GM23248 (cell line): ENCODE measurements around the gene CTBP2.

Source experiments
- EZH2 ChIP-seq: fragments of 200-600 bp; sonication (generic); IDR thresholded peaks from 2 replicates; pipeline ENCODE4 v1.6.1; 2018; ENCODE audit warnings: antibody characterized with exemption, mild to moderate bottlenecking; ENCODE audit not compliant: insufficient read depth, poor library complexity, severe bottlenecking
- EZH2phosphoT487 ChIP-seq: fragments of 200-600 bp; sonication (generic); IDR thresholded peaks from 2 replicates; pipeline ENCODE4 v1.6.1; 2018; ENCODE audit warnings: antibody characterized with exemption, moderate library complexity, mild to moderate bottlenecking, low read depth; ENCODE audit not compliant: insufficient read depth

GRCh38 chr10:125135771-125136035 lies 24.7 kb downstream of the CTBP2 start:
- TF ChIP-seq EZH2 (no peak), EZH2phosphoT487 (no peak)
